Mammary epithelial cell (primary cell): ENCODE data around the gene ODAD4.
"Not testable (repeated sequence)": the region's sequence is repeated elsewhere in the genome, so short reads cannot be mapped to it uniquely, and the experiment has no call there.

Experiments
- CTCF ChIP-seq, 2 donors: IDR thresholded peaks in 1 of 2; conservative IDR thresholded peaks in 1 of 2; 2 replicates each; pipeline ENCODE4 v1.5.1; 2011 to 2012; ENCODE audit warnings: inconsistent platforms in 2 of 2, low read length in 2 of 2, mild to moderate bottlenecking in 2 of 2, control low read depth in 1 of 2, low read depth in 1 of 2; ENCODE audit not compliant: insufficient read depth in 1 of 2; ENCODE audit errors: extremely low read depth in 1 of 2
- EZH2 ChIP-seq: IDR thresholded peaks from 2 replicates; pipeline ENCODE4 v1.6.1; 2012; ENCODE audit warnings: low read length, inconsistent platforms, borderline replicate concordance

GRCh38 chr17:42013740-42014139 is 83.3 kb downstream of the ODAD4 start:
- not testable (repeated sequence) for TF ChIP-seq CTCF (conservative IDR thresholded peaks at IDR 0.05 in 1 of 2, IDR thresholded peaks at IDR 0.05 in 1 of 2; ENCODE audit: extremely low read depth in 1 of 2, insufficient read depth in 1 of 2, low read depth in 1 of 2, low read length in 2 of 2); EZH2
